ENCODE data around the gene PRORP. TPM values are rescaled to one million over a fixed set of nuclear protein-coding genes. Genes with fewer than 3 reads are reported as not detected.

PRORP gene
- total RNA-seq, 2 experiments from 2014 or later = 27.0 to 32.0 TPM

GRCh38 chr14:35123388-35123703 is 994 bp downstream of the PRORP start:
- ATAC-seq (ENCODE audit: poor library complexity) (no peak), DNase-seq (no peak)
- ChIA-PET POLR2A (interaction anchor here (1.1 to 5.7 kb wide), 6 partner anchors 10 to 281 kb away, joined by 3 to 97 read pairs (median 36); partner anchors contain the start of genes FAM177A1, NFKBIA, PSMA6 and SRP54), CTCF (interaction anchor here (1.2 to 2.6 kb wide), 2 partner anchors 18 to 281 kb away, joined by 4 to 10 read pairs; partner anchors contain the start of gene NFKBIA)
- Mint-ChIP-seq H3K4me1 (ENCODE audit: low read depth) (peaks cover 79% of the 10 kb centered on the region), H3K36me3 (ENCODE audit: low read depth) (peaks cover 56% of the 10 kb centered on the region), H3K4me3 (peak overlapping the region; percentile 100), H3K9me3 (no peaks in the 10 kb centered on the region), H3K27ac (peak overlapping the region; percentile 99), H3K27me3 (no peaks in the 10 kb centered on the region)
- intact Hi-C loops (cut with DNase I, micrococcal nuclease) = loop anchor here (2.0 to 10.0 kb wide), 7 partner anchors 141 to 704 kb away; partner anchors contain the start of genes BRMS1L (in 1 of the 2), EAPP (in 1 of the 2), RALGAPA1 (in 1 of the 2) and SPTSSA (in 1 of the 2)
- H3K4me1 ChIP-seq (ENCODE audit: insufficient read depth, low read length) = peaks cover 56% of the 10 kb centered on the region
- H3K36me3 ChIP-seq (ENCODE audit: insufficient read depth, low read length) = peaks cover 11% of the 10 kb centered on the region
- TF ChIP-seq, protein P1, sequence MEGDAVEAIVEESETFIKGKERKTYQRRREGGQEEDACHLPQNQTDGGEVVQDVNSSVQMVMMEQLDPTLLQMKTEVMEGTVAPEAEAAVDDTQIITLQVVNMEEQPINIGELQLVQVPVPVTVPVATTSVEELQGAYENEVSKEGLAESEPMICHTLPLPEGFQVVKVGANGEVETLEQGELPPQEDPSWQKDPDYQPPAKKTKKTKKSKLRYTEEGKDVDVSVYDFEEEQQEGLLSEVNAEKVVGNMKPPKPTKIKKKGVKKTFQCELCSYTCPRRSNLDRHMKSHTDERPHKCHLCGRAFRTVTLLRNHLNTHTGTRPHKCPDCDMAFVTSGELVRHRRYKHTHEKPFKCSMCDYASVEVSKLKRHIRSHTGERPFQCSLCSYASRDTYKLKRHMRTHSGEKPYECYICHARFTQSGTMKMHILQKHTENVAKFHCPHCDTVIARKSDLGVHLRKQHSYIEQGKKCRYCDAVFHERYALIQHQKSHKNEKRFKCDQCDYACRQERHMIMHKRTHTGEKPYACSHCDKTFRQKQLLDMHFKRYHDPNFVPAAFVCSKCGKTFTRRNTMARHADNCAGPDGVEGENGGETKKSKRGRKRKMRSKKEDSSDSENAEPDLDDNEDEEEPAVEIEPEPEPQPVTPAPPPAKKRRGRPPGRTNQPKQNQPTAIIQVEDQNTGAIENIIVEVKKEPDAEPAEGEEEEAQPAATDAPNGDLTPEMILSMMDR (IDR thresholded peaks at IDR 0.05) = no peak
- no peaks in the 10 kb centered on the region for H3K9me3 ChIP-seq (ENCODE audit: control insufficient read depth in 1 of 2, insufficient read depth in 1 of 2, low read length in 2 of 2)
- H3K27me3 ChIP-seq (ENCODE audit: control insufficient read depth in 1 of 2, insufficient read depth in 2 of 2, low read length in 2 of 2) = no peaks in the 10 kb centered on the region
- H3K27ac ChIP-seq (ENCODE audit: low read depth in 1 of 2, low read length in 2 of 2) = peak overlapping the region; percentile 99
- peak overlapping the region; percentile 75 for H3K4me3 ChIP-seq (ENCODE audit: low read length)

DNA sequence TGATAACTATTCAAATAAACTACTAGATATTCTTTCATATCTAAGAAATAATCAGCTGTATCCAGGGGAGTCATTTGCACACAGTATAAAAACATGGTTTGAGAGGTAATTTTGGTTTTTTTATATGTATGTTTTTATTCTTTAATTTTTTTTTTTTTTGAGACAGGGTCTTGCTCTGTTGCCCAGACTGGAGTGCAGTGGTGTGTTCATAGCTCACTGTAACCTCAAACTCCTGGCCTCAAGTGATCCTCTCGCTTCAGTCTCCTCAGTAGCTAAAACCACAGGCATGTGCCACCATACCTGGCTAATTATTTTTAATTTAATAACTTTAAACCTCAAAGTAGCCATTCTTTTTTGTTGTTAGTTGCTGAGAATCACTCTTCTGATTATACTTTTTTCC is 1.8 kb downstream of the PRORP start:
- no peak overlapping the region for H3K4me3 ChIP-seq (ENCODE audit: low read length)
- peak overlapping the region; percentile 99 for H3K27ac Mint-ChIP-seq
- intact Hi-C loops (cut with DNase I, micrococcal nuclease) = loop anchor here (5.0 to 10.0 kb wide), 4 partner anchors 587 to 703 kb away; partner anchors contain the start of genes BRMS1L (in 1 of the 2), EAPP (in 1 of the 2), RALGAPA1 (in 1 of the 2) and SPTSSA (in 1 of the 2)
- H3K36me3 ChIP-seq (ENCODE audit: insufficient read depth, low read length) = peaks cover 11% of the 10 kb centered on the region
- ATAC-seq (ENCODE audit: poor library complexity) (no peak), DNase-seq (no peak)
- POLR2A ChIA-PET = interaction anchor here (0.6 to 5.7 kb wide), 7 partner anchors 12 to 280 kb away, joined by 3 to 97 read pairs (median 28); partner anchors contain the start of genes FAM177A1, NFKBIA, PSMA6 and SRP54
- TF ChIP-seq, protein P1 (IDR thresholded peaks at IDR 0.05) = no peak
- peaks cover 80% of the 10 kb centered on the region for H3K4me1 Mint-ChIP-seq (ENCODE audit: low read depth)
- H3K4me3 Mint-ChIP-seq = peak overlapping the region; percentile 100
- H3K27me3 Mint-ChIP-seq = no peaks in the 10 kb centered on the region
- peaks cover 49% of the 10 kb centered on the region for H3K4me1 ChIP-seq (ENCODE audit: insufficient read depth, low read length)
- H3K9me3 ChIP-seq (ENCODE audit: control insufficient read depth in 1 of 2, insufficient read depth in 1 of 2, low read length in 2 of 2) = no peaks in the 10 kb centered on the region
- H3K27me3 ChIP-seq (ENCODE audit: control insufficient read depth in 1 of 2, insufficient read depth in 2 of 2, low read length in 2 of 2) = no peaks in the 10 kb centered on the region
- CTCF ChIA-PET = interaction anchor here (0.7 to 2.6 kb wide), 2 partner anchors 168 to 280 kb away, joined by 3 to 10 read pairs; partner anchors contain the start of genes NFKBIA and PSMA6
- no peak overlapping the region for H3K27ac ChIP-seq (ENCODE audit: low read depth in 1 of 2, low read length in 2 of 2)
- H3K36me3 Mint-ChIP-seq (ENCODE audit: low read depth) = peaks cover 61% of the 10 kb centered on the region
- no peaks in the 10 kb centered on the region for H3K9me3 Mint-ChIP-seq

GRCh38 chr14:35133542-35134328 is 11.4 kb downstream of the PRORP start:
- H3K9me3 ChIP-seq (ENCODE audit: control insufficient read depth in 1 of 2, insufficient read depth in 1 of 2, low read length in 2 of 2) = peaks cover 0 to 8% of the 10 kb centered on the region in 2 experiments
- intact Hi-C loops (cut with DNase I, micrococcal nuclease) = loop anchor here in 1 of 2 experiments (10.0 kb wide), 1 partner anchor 551 kb away; no protein-coding TSS in a partner anchor
- no peaks in the 10 kb centered on the region for H3K27me3 Mint-ChIP-seq
- peak overlapping the region; percentile 36 for H3K27ac Mint-ChIP-seq
- POLR2A ChIA-PET = interaction anchor here (1.8 kb wide), 1 partner anchor 11 kb away, joined by 7 read pairs; the partner anchor contains the start of gene PRORP
- no peaks in the 10 kb centered on the region for H3K27me3 ChIP-seq (ENCODE audit: control insufficient read depth in 1 of 2, insufficient read depth in 2 of 2, low read length in 2 of 2)
- CTCF ChIA-PET = no interaction called here
- peaks cover 40% of the 10 kb centered on the region for H3K4me1 Mint-ChIP-seq (ENCODE audit: low read depth)
- TF ChIP-seq, protein P1 (IDR thresholded peaks at IDR 0.05) = no peak
- DNase-seq (no peak), ATAC-seq (ENCODE audit: poor library complexity) (no peak)
- peaks cover 56% of the 10 kb centered on the region for H3K36me3 ChIP-seq (ENCODE audit: insufficient read depth, low read length)
- H3K36me3 Mint-ChIP-seq (ENCODE audit: low read depth) = peaks cover 79% of the 10 kb centered on the region
- no peak overlapping the region for H3K4me3 ChIP-seq (ENCODE audit: low read length)
- no peaks in the 10 kb centered on the region for H3K9me3 Mint-ChIP-seq
- H3K27ac ChIP-seq (ENCODE audit: low read depth in 1 of 2, low read length in 2 of 2) = no peak overlapping the region
- H3K4me1 ChIP-seq (ENCODE audit: insufficient read depth, low read length) = peaks cover 4% of the 10 kb centered on the region
- H3K4me3 Mint-ChIP-seq = no peak overlapping the region
